Endothelial cell of umbilical vein (primary cell): Measurements from ENCODE around the gene FGF12. TPM values are rescaled to one million over a fixed set of nuclear protein-coding genes. Genes with fewer than 3 reads are reported as not detected.

Source experiments
- BruUV-seq: library from RNA; stranded (reverse); fragments of 400-500 nt; replicated peaks from 2 replicates; lab custom pipeline; 2021; lab: Mats Ljungman, UMichigan
- CTCF ChIA-PET: fragments of 300-600, 350-600 bp; sonication (Branson Sonifier 250); formaldehyde crosslinking; loops from one replicate; lab custom pipeline; 2021; ENCODE audit warnings: antibody characterized with exemption, inconsistent platforms; lab: Charles Lee
- POLR2A ChIA-PET: fragments of 300-600, 350-600 bp; sonication (Branson Sonifier 250); formaldehyde crosslinking; loops from one replicate; lab custom pipeline; 2021; ENCODE audit warnings: antibody characterized with exemption, inconsistent platforms; lab: Charles Lee
- DNase-seq: peaks from one replicate; pipeline ENCODE4 v3.0.0-alpha.2; 2011; ENCODE audit warnings: low read depth, low spot score
- FAIRE-seq: peaks from 2 replicates; lab custom pipeline; 2011; peaks lifted over from hg19 to GRCh38; lab: Jason Lieb, UNC
- H2AFZ ChIP-seq: 2 replicates; pipeline ENCODE4 v1.6.0; 2012; ENCODE audit warnings: low read depth, low read length, control low read depth, inconsistent platforms
- H3K27ac ChIP-seq: 2 replicates; pipeline ENCODE4 v1.5.1; 2011; ENCODE audit warnings: low read depth, mild to moderate bottlenecking, control low read depth, low read length, moderate library complexity; ENCODE audit not compliant: insufficient read depth
- H3K27me3 ChIP-seq, 2 experiments: 2 replicates each; pipeline versions ENCODE4 v1.6.0 to v1.6.1; 2011; ENCODE audit warnings: low read length in 2 of 2, mixed read lengths in 1 of 2; ENCODE audit not compliant: control insufficient read depth in 2 of 2, insufficient read depth in 2 of 2
- H3K36me3 ChIP-seq, 2 experiments: 2 replicates in 1 of 2; 3 replicates in 1 of 2; pipeline ENCODE4 v1.5.1; 2011; ENCODE audit warnings: low read length in 2 of 2, mild to moderate bottlenecking in 1 of 2, moderate library complexity in 1 of 2; ENCODE audit not compliant: control insufficient read depth in 2 of 2, insufficient read depth in 2 of 2; ENCODE audit errors: extremely low read depth in 1 of 2
- H3K4me1 ChIP-seq: 3 replicates; pipeline ENCODE4 v1.5.1; 2011; ENCODE audit warnings: mild to moderate bottlenecking, low read length; ENCODE audit not compliant: control insufficient read depth, insufficient read depth; ENCODE audit errors: extremely low read depth
- H3K4me2 ChIP-seq: 2 replicates; pipeline ENCODE4 v1.6.1; 2011; ENCODE audit warnings: low read length, control low read depth, mixed read lengths; ENCODE audit not compliant: insufficient read depth
- H3K4me3 ChIP-seq, 3 experiments: fragments of 200-600 bp in 1 of 3; sonication (generic), shearing (Covaris generic) in 1 of 3; replicated peaks in 1 of 3; 2 replicates each; pipeline ENCODE4 v1.5.1; 2011 to 2016; ENCODE audit warnings: control low read depth in 3 of 3, low read length in 3 of 3, mild to moderate bottlenecking in 2 of 3, inconsistent platforms in 1 of 3, low read depth in 1 of 3, moderate library complexity in 1 of 3; ENCODE audit not compliant: insufficient read depth in 1 of 3
- H3K79me2 ChIP-seq: 2 replicates; pipeline ENCODE4 v1.6.0; 2012; ENCODE audit warnings: low read length, inconsistent platforms; ENCODE audit not compliant: control insufficient read depth, insufficient read depth
- H3K9ac ChIP-seq: replicated peaks from 2 replicates; pipeline ENCODE3; 2011; ENCODE audit warnings: low read length, control low read depth; ENCODE audit not compliant: insufficient read depth; ENCODE audit errors: extremely low read depth
- H3K9me1 ChIP-seq: replicated peaks from 3 replicates; pipeline ENCODE4 v1.6.0; 2011; ENCODE audit warnings: mild to moderate bottlenecking, low read length; ENCODE audit not compliant: control insufficient read depth, insufficient read depth; ENCODE audit errors: extremely low read depth
- H3K9me3 ChIP-seq: replicated peaks from 2 replicates; pipeline ENCODE4 v1.5.1; 2012; ENCODE audit warnings: low read length, inconsistent platforms; ENCODE audit not compliant: control insufficient read depth, insufficient read depth
- H4K20me1 ChIP-seq: replicated peaks from 2 replicates; pipeline ENCODE3; 2011; ENCODE audit warnings: mild to moderate bottlenecking, low read length; ENCODE audit not compliant: control insufficient read depth, insufficient read depth; ENCODE audit errors: extremely low read depth
- CTCF ChIP-seq, 2 donors: IDR thresholded peaks; 1 replicate in 1 of 2; 2 replicates in 1 of 2; pipeline ENCODE4 v1.5.1; 2011; ENCODE audit warnings: low read length in 2 of 2, mild to moderate bottlenecking in 2 of 2, moderate library complexity in 2 of 2, control low read depth in 1 of 2, inconsistent platforms in 1 of 2, low read depth in 1 of 2; ENCODE audit not compliant: insufficient read depth in 1 of 2; ENCODE audit errors: extremely low read depth in 1 of 2
- EZH2 ChIP-seq: IDR thresholded peaks from 2 replicates; pipeline ENCODE4 v1.6.1; 2012; ENCODE audit warnings: borderline replicate concordance, low read depth, mild to moderate bottlenecking, moderate library complexity, low read length, inconsistent platforms; ENCODE audit not compliant: severe bottlenecking
- FOS ChIP-seq: IDR thresholded peaks from 2 replicates; pipeline ENCODE4 v1.6.1; 2011; ENCODE audit warnings: mild to moderate bottlenecking, low read length, moderate library complexity, borderline replicate concordance; ENCODE audit not compliant: insufficient read depth
- GATA2 ChIP-seq: IDR thresholded peaks from 2 replicates; pipeline ENCODE4 v1.7.0; 2011; ENCODE audit warnings: low read depth, mild to moderate bottlenecking, moderate library complexity, mixed read lengths, low read length; ENCODE audit not compliant: insufficient read length, insufficient read depth
- JUN ChIP-seq: IDR thresholded peaks from 2 replicates; pipeline ENCODE4 v1.6.1; 2011; ENCODE audit warnings: borderline replicate concordance, low read depth; ENCODE audit not compliant: insufficient read length, insufficient read depth
- MAX ChIP-seq: IDR thresholded peaks from 2 replicates; pipeline ENCODE4 v1.6.1; 2011; ENCODE audit not compliant: insufficient read depth, insufficient read length
- MYC ChIP-seq: IDR thresholded peaks from one replicate; pipeline ENCODE4 v1.6.1; 2011; ENCODE audit warnings: mild to moderate bottlenecking, low read depth, low read length
- POLR2A ChIP-seq: IDR thresholded peaks from 2 replicates; pipeline ENCODE4 v1.6.1; 2012; ENCODE audit warnings: low read depth, mild to moderate bottlenecking, control low read depth, low read length
- POLR2AphosphoS5 ChIP-seq: IDR thresholded peaks from 2 replicates; pipeline ENCODE4 v1.6.1; 2012; ENCODE audit warnings: low read depth, mild to moderate bottlenecking, control low read depth, low read length, moderate library complexity; ENCODE audit not compliant: insufficient read depth
- dilution Hi-C: fragments of 300-500 bp; cut with MboI; formaldehyde crosslinking; loops from one replicate; pipeline ENCODE4 v1.15.0; 2019; ENCODE audit warnings: low sequenced_read_pairs; ENCODE audit not compliant: extremely low pct_ligation_motif_present
- intact Hi-C: fragments of 100-400 bp; cut with micrococcal nuclease; formaldehyde crosslinking; loops from one replicate; pipeline ENCODE4 v1.10.0; 2022
- polyA plus RNA-seq, 4 experiments: library from polyadenylated mRNA; depleted of rRNA in 3 of 4; stranded (reverse) in 3 of 4; unstranded in 1 of 4; fragments of >200 nt; gene quantifications; 2 replicates each; pipeline versions ENCODE4 v1.2.1 to v1.2.3, GENCODE V29; 2011 to 2012; ENCODE audit warnings: missing spikeins in 1 of 4
- total RNA-seq: library from RNA; stranded (reverse); gene quantifications from 2 replicates; pipeline ENCODE4 v1.2.3, GENCODE V29; 2021

The FGF12 gene
- total and polyA plus RNA-seq, 2 donors (not counting 3 experiments of a cell fraction or from before 2014, with no cell fraction given) = 0.72 to 2.5 TPM

GRCh38 chr3:192156382-192156781 lies 571.0 kb downstream of the FGF12 start:
- no peaks in the 10 kb centered on the region for H3K4me1 ChIP-seq
- intact Hi-C loops (no loop called here), dilution Hi-C loops (no loop called here)
- no peaks in the 10 kb centered on the region for H3K36me3 ChIP-seq
- CTCF ChIA-PET = no interaction called here
- no peaks in the 10 kb centered on the region for H3K9me3 ChIP-seq
- H3K79me2 ChIP-seq = no peaks in the 10 kb centered on the region
- H2AFZ ChIP-seq = no peak overlapping the region
- POLR2A ChIA-PET = no interaction called here
- no peak overlapping the region for H3K9ac ChIP-seq
- no peak overlapping the region for H3K27ac ChIP-seq
- no peaks in the 10 kb centered on the region for H3K9me1 ChIP-seq
- no peak for FAIRE-seq
- no peaks in the 10 kb centered on the region for H4K20me1 ChIP-seq
- no TSS peak for BruUV-seq
- H3K4me3 ChIP-seq = no peak overlapping the region
- H3K27me3 ChIP-seq = no peaks in the 10 kb centered on the region
- DNase-seq = no peak
- no peak overlapping the region for H3K4me2 ChIP-seq
- TF ChIP-seq POLR2AphosphoS5 (no peak), POLR2A (no peak), MYC (no peak)

GRCh38 chr3:192155194-192155593 lies 572.1 kb downstream of the FGF12 start:
- no TSS peak for BruUV-seq
- Histone ChIP-seq H4K20me1 (no peaks in the 10 kb centered on the region), H3K79me2 (no peaks in the 10 kb centered on the region), H3K9me3 (no peaks in the 10 kb centered on the region), H2AFZ (peak overlapping the region; percentile 57), H3K27me3 (no peaks in the 10 kb centered on the region), H3K27ac (no peak overlapping the region), H3K4me2 (peak overlapping the region; percentile 16), H3K4me1 (no peaks in the 10 kb centered on the region), H3K36me3 (no peaks in the 10 kb centered on the region), H3K9me1 (no peaks in the 10 kb centered on the region), H3K4me3 (no peak overlapping the region), H3K9ac (no peak overlapping the region)
- ChIA-PET CTCF (interaction anchor here (0.9 kb wide), 1 partner anchor 9 kb away, joined by 4 read pairs; no protein-coding TSS in a partner anchor), POLR2A (interaction anchor here (0.6 kb wide), 1 partner anchor 339 kb away, joined by 10 read pairs; no protein-coding TSS in a partner anchor)
- FAIRE-seq (no peak), DNase-seq (no peak)
- intact Hi-C loops (no loop called here), dilution Hi-C loops (no loop called here)
- TF ChIP-seq CTCF (IDR thresholded peaks at IDR 0.05; ENCODE audit: extremely low read depth in 1 of 2, insufficient read depth in 1 of 2, low read depth in 1 of 2, low read length in 2 of 2) (no peak), MYC (no peak), GATA2 (no peak), POLR2AphosphoS5 (no peak), EZH2 (no peak), FOS (no peak), POLR2A (no peak), JUN (no peak), MAX (no peak)
